SKM-1 treated with dmso at 0.1 percent for 144 hours (cell line): ENCODE measurements around the gene PLA2G2D.

Source experiments
- DNase-seq: peaks from one replicate; lab custom pipeline; 2025; ENCODE audit not compliant: unreplicated experiment; lab: John Stamatoyannopoulos, UW

PLA2G2D gene

GRCh38 chr1:20069874-20070273 lies 49.5 kb downstream of the PLA2G2D start, which contains the start of gene PLA2G5:
PLA2G5 (plus strand) TSS chr1:20070194; CDS start chr1:20084831, 14,637 bp downstream.
- no peak for DNase-seq

- DNase-seq, result no peak
Measured at GRCh38 chr1:20068722-20069121, 50.6 kb downstream of the PLA2G2D start.

- DNase-seq, result no peak
Measured at GRCh38 chr1:20063861-20064292, 55.5 kb downstream of the PLA2G2D start.
